Left hindlimb (tissue), 1 donor: ENCODE results near the gene OR10A5.
"Not testable (repeated sequence)": the region's sequence is repeated elsewhere in the genome, so short reads cannot be mapped to it uniquely, and the experiment has no call there.

ENCODE experiments used
- DNase-seq: peaks from one replicate; pipeline ENCODE4 v3.0.0-alpha.2; 2018

The OR10A5 gene

GRCh38 chr11:6876914-6877313 is 31.4 kb downstream of the OR10A5 start:
- no peak for DNase-seq

- DNase-seq = no peak
Observed at GRCh38 chr11:6882751-6883150, 37.3 kb downstream of the OR10A5 start.

GRCh38 chr11:6887711-6888110 is 42.2 kb downstream of the OR10A5 start:
- not testable (repeated sequence) for DNase-seq

GRCh38 chr11:6888830-6889229 is 43.3 kb downstream of the OR10A5 start:
- DNase-seq = no peak

- no peak for DNase-seq
Observed at GRCh38 chr11:6889835-6890234, 44.4 kb downstream of the OR10A5 start.

GRCh38 chr11:6892400-6892799 is 46.9 kb downstream of the OR10A5 start, which contains the start of gene OR2D2:
Gene OR2D2 (minus strand): TSS chr11:6892500. CDS start chr11:6892500, 0 bp downstream.
- no peak for DNase-seq

- DNase-seq = no peak
Observed at GRCh38 chr11:6894097-6894496, 48.6 kb downstream of the OR10A5 start.

GRCh38 chr11:6895010-6895409 is 49.5 kb downstream of the OR10A5 start:
- no peak for DNase-seq
